Activated gamma-delta T cell (primary cell): ENCODE data around the gene NTMT2.
"Not testable (repeated sequence)": the region's sequence is repeated elsewhere in the genome, so short reads cannot be mapped to it uniquely, and the experiment has no call there.

Source experiments
- DNase-seq: peaks from one replicate; lab custom pipeline; 2025; lab: John Stamatoyannopoulos, UW

NTMT2 gene

DNA sequence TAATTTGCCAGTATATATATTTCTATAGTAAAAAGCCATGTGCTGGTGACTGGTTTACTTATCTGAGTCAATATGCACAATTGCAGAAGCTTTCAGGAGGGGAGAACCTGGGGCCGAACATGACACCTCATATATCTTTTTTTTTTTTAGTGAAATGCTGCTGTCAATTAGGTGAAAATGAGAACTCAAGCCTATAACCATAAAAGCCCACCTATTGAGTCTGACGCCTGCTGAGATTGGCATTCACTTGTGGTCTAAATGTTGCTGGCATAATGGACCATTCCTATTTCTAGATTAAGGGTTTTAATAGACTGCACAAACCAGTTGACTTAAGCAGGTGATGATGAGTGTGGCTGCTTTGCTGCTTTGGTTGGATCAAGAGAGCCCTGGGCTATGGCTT lies 10.8 kb downstream of the NTMT2 start:
- DNase-seq, result no peak

GRCh38 chr1:170157820-170158219 lies 12.1 kb downstream of the NTMT2 start:
- no peak for DNase-seq

GRCh38 chr1:170162459-170163246 lies 16.9 kb downstream of the NTMT2 start:
- DNase-seq, result no peak

GRCh38 chr1:170164103-170164763 lies 18.5 kb downstream of the NTMT2 start:
- no peak for DNase-seq

- no peak for DNase-seq
Measured at GRCh38 chr1:170166518-170167180, 20.9 kb downstream of the NTMT2 start.

DNA sequence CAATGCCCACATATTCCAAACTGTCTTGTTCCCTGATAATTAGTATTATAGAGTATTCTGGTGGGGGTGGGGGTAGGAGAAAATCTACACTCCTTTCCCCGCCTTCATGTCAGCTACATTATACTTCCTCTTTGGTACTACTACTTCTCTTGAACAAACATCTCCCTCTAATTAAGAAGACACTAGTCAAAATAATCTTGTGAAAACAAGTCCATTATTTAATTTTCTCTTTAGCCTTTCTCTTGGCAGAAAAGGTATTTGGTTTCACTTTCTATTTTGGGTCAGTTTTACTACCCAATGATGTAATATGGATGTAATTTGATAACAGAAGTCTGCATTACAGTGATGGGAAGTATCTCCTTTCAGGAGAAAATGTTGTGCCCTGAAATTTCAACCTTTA lies 22.5 kb downstream of the NTMT2 start:
- DNase-seq, result no peak

DNA sequence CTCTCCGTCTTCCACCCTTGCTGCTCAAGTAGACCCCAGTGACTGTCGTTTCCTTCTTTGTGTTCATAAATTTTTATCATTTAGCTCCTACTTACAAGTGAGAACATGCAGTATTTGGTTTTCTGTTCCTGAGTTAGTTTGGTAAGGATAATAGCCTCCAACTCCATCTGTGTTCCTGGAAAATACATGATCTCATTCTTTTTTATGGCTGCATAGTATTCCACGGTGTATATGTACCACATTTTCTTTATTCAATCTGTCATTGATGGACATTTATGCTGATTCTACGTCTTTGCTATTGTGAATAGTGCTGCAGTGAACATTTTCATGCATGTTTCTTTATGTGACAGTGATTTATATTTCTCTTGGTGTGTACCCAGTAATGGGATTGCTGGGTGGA lies 24.8 kb downstream of the NTMT2 start:
- DNase-seq, result not testable (repeated sequence)

DNA sequence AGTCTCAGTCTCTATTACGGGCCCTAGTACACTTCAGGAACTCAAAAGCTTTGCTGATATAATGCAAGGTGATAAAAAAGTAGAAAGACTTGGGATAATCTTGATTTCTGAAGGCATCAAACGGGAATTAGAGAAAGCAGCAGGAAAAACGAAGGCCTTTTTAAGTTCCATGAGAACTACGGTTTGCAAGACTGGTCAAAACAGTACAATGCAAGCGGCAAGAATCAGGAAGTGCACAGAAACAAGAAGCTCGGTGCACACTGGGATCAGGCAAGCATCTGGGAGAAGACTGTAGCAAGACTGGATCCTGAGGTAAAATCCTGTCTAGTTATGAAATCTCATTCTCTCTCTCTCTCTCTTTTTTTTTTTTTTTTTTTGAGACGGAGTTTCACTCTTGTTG lies 28.6 kb downstream of the NTMT2 start:
- DNase-seq, result no peak

DNA sequence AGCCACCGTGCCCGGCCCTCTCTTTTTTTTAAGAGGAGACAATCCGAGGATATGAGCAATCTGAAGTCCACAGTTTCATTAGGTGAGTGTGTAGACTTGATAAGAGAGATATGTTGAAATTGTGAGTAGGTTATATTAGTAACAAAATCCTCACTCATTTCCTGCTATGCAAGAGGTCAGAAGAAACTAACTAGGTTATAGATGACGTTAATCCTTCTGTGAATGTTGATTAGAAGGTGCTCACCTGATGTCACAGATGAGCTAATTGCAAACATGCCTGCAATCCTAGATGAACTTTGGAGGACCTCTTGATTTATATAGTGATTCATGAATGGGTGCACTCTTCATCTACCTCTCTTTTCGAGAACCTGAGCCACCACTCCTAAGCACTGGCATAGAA lies 29.3 kb downstream of the NTMT2 start:
- DNase-seq, result no peak

DNA sequence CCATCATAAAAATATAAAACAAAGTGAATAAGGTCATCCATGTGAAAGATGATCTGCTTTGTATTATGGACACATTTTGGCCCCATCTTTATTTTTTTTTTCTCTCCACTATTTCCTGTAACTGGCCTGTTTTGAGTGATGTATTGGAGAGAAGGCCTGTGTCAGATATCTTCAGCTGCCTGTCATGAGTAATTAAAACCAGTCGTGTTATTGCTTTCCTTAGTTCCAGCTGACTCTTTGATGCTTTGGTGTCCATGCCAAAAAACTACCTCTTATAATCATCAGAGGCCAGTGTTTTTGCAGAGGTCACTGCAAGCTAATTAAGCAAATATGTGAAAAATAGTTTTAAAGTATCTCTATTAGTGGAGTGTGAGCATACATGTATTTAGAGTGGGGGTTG lies 29.7 kb downstream of the NTMT2 start:
- DNase-seq, result no peak

DNA sequence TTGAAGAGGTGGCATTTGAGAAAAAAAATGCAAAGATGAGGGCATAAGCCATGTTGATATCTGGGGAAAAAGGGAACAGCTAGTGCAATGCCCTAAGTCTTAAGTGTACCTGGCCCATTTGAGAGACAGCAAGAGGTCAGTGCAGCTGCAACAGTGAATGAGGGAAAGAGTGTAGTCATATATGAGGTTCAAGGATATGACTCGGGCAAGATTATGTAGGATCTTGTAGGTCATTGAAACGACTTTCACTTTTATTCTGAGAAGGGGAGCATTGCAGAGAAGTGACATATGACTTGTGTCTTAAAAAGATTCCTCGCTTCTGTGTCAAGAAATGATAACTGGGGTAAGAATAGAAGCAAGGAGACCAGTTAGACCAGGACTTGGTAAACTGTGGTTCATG lies 31.0 kb downstream of the NTMT2 start:
- no peak for DNase-seq

- no peak for DNase-seq
Measured at GRCh38 chr1:170182442-170182841, 36.7 kb downstream of the NTMT2 start.

- DNase-seq, result no peak
Measured at GRCh38 chr1:170192546-170192945, 46.8 kb downstream of the NTMT2 start.

DNA sequence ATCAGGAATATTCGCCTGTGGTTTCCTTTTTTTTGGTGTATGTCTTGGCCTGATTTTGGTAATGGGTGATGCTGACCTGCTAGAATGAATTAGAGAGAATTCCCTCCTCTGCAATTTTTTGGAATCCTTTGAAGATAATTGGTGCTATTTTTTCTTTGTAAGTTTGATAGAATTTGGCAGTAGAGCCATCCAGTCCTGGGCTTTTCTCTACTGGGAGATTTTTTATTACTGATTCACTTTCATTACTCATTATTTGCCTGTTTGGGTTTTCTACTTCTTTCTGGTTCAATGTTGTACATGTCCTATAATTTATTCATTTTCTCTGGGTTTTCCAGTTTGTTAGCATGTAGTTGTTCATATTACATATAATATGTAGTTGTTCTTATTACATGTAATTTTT lies 48.7 kb downstream of the NTMT2 start:
- DNase-seq, result no peak

DNA sequence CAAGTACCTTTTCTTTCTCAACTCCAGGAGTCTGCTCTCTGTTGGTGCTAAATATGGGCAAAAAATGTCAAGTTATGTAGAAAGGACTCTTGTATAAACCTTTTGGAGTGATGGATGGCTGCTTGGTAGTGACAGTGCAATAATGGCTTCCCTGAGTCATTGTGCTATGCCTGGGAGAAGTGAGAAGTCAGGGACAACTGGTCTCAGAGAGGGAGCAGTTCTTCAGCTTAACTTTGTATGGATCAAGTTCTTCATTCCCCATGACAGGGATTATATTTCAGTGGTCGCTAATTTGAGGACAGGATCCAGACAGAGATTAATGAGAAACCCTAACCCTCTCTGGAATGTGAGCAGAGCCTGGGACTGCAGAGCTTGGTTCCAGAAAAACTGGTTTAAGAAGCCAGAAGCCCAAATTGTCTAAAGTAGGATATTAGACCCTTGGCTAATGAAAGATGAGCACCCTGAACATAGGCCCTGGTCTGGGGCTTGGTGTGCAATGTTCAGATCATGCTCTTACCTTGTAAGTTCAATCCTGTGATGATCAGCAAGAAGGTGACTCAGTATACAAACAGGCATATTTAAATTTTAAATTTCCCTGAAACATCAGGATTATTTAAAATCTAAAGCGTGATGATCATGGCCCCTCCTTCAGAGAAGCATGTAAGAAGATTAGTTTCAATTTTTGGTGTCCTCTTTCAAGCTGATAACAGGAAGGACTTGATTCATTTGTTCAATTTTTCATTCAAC lies 50.9 kb downstream of the NTMT2 start:
- no peak for DNase-seq

DNA sequence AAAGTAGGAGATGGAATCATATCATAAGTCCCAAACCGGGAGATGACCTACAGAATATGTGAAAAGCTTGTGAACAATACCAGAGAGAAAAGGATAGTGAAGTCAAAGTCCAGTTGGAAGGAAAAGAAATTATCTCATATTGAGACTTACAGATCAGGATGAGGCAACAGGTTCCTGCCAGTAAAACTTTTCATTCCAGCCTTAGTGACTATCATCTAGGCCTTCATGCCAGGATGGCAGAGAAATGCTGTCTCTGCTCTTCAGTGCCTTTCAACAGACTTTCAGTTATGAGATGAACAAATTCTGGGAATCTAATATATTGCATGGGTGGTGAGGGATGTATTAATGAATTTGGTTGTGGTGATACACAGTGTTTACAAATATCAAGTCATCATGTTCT lies 52.3 kb downstream of the NTMT2 start:
- no peak for DNase-seq

DNA sequence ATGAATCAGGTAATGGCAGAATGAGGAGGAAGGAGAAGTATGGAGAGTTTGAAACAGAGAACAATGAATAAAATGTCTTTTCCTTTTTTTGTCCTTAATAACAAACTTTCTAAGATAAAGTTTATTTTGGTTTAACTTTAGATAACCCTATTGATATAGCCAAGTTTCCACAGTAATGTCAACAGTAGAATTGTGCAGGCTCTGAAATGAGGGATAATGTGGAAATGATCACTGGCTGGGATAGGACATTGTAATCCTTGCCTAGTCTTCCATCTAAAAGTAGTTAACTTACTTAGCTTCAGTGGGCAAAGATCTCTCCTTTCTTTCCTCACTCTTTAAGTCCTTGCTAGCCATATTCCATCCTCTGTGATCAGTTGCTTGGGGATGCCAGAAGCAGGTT lies 52.8 kb downstream of the NTMT2 start:
- no peak for DNase-seq

DNA sequence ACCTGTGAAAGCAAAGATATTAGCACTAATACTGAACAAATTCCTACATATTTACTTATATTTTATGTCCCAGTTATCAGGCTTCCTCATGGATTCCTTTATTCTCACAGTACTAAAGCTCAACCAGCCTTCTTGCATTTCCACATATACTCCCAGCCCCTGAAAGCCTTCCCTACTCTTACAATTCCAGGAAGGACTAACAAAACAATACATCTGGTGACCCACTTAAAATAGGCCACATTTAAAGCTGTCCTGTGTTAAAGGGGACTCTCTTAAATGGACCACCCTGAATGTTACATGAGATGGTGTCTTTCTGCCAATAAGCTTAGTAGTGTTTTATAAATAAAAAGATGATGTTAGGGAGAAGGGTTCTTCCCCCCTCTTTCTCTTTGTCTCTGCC lies 54.4 kb downstream of the NTMT2 start:
- DNase-seq, result no peak

- DNase-seq, result no peak
Measured at GRCh38 chr1:170200621-170201397, 55.0 kb downstream of the NTMT2 start.

DNA sequence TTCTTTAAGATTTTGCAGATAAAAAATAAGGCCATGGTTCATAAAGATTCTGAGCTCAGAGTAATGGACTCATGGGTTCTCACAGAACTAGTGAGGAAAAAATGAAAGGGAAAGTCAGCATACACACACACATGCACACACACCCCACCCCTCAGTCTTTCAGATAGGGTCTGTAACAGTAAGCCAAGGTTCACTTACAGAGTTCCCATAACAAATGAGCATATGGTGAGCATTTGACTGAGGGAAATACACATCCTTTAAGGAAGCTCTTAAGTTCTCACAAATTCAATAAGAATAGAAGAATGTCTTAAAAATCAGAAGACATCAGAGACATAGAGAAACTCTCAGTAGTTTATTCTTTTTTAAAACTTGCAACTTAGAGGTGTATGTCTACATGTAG lies 57.9 kb downstream of the NTMT2 start:
- DNase-seq, result no peak

- DNase-seq, result no peak
Measured at GRCh38 chr1:170204121-170204520, 58.4 kb downstream of the NTMT2 start.

- no peak for DNase-seq
Measured at GRCh38 chr1:170205301-170205700, 59.5 kb downstream of the NTMT2 start.
